Measurements from ENCODE around the gene GDF2. TPM values are rescaled to one million over a fixed set of nuclear protein-coding genes. Genes with fewer than 3 reads are reported as not detected.

The GDF2 gene
- not detected for total RNA-seq

DNA sequence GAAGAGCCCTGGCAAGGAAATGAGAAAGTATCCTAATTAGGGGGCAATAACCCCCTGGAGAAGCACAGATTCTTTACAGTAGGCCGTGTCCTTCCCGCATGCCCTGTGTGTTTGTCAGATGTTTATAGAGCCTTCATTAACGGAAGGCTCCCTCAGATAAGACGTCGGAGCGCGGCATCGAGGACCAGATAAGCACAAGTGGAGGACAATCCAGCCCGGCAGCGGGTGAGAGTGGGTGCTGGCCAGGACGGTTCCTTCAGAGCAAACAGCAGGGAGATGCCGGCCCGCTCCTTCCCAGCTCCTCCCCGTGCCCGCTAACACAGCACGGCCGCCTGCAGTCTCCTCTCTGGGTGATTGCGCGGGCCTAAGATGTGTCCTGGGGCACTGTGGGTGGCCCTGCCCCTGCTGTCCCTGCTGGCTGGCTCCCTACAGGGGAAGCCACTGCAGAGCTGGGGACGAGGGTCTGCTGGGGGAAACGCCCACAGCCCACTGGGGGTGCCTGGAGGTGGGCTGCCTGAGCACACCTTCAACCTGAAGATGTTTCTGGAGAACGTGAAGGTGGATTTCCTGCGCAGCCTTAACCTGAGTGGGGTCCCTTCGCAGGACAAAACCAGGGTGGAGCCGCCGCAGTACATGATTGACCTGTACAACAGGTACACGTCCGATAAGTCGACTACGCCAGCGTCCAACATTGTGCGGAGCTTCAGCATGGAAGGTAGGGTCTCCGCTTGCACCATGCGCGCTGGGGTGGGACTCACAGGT is at the start of gene GDF2:
Gene GDF2, plus strand, starts transcription at position 155 of the 762 bp plus-strand sequence. Its CDS starts 215 bp downstream, at position 370.
- TF ChIP-seq POLR2A (IDR thresholded peaks at IDR 0.05) (no peak), EP300 (IDR thresholded peaks at IDR 0.05) (no peak)
- TF ChIP-seq, protein P1, sequence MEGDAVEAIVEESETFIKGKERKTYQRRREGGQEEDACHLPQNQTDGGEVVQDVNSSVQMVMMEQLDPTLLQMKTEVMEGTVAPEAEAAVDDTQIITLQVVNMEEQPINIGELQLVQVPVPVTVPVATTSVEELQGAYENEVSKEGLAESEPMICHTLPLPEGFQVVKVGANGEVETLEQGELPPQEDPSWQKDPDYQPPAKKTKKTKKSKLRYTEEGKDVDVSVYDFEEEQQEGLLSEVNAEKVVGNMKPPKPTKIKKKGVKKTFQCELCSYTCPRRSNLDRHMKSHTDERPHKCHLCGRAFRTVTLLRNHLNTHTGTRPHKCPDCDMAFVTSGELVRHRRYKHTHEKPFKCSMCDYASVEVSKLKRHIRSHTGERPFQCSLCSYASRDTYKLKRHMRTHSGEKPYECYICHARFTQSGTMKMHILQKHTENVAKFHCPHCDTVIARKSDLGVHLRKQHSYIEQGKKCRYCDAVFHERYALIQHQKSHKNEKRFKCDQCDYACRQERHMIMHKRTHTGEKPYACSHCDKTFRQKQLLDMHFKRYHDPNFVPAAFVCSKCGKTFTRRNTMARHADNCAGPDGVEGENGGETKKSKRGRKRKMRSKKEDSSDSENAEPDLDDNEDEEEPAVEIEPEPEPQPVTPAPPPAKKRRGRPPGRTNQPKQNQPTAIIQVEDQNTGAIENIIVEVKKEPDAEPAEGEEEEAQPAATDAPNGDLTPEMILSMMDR (IDR thresholded peaks at IDR 0.05) = no peak
- no peaks in the 10 kb centered on the region for H3K9me3 ChIP-seq
- H3K27me3 ChIP-seq = no peaks in the 10 kb centered on the region
- 86 to 87% methylated on average over 22 to 35 of the region's 35 CpGs for WGBS, 2 donors
- no peak for DNase-seq (ENCODE audit: low spot score in 2 of 2)
- H3K27ac ChIP-seq = no peak within 1 kb of the TSS
- no peaks in the 10 kb centered on the region for H3K4me1 ChIP-seq
- no peak within 1 kb of the TSS for H3K4me3 ChIP-seq
- H3K36me3 ChIP-seq = no peaks in the 10 kb centered on the region

DNA sequence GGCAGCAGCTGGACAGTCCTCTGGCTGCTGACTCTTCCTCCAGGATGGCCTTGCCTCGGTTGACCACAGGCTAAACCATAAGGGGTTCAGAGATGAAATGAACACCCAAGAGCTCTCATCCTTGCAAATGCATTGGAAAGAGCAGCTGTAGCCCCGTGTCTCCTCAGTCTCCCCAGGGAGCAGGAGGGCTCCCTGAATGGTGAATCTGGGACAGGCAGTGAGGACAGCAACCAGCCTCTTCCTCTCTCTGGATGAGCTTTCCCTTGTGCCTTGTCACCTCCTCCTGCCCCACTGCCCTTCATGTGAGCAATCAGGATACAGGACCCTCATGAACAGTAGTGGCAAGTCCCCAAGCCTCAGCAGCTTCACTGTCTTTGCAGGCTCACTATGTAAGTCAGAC is 46.2 kb upstream of the GDF2 start:
- no peak overlapping the region for H3K4me3 ChIP-seq
- DNase-seq (ENCODE audit: low spot score in 2 of 2) = no peak
- WGBS, 2 donors = 74 to 95% methylated on average over 2 of the region's 2 CpGs
- H3K4me1 ChIP-seq = no peaks in the 10 kb centered on the region
- H3K9me3 ChIP-seq = peaks cover 0 to 17% (median 0%) of the 10 kb centered on the region in 4 donors
- H3K27ac ChIP-seq = no peak overlapping the region
- TF ChIP-seq, protein P1 (IDR thresholded peaks at IDR 0.05) = no peak
- no peak for TF ChIP-seq EP300 (IDR thresholded peaks at IDR 0.05)
- no peak for TF ChIP-seq POLR2A (IDR thresholded peaks at IDR 0.05)
- no peaks in the 10 kb centered on the region for H3K27me3 ChIP-seq
- no peaks in the 10 kb centered on the region for H3K36me3 ChIP-seq

DNA sequence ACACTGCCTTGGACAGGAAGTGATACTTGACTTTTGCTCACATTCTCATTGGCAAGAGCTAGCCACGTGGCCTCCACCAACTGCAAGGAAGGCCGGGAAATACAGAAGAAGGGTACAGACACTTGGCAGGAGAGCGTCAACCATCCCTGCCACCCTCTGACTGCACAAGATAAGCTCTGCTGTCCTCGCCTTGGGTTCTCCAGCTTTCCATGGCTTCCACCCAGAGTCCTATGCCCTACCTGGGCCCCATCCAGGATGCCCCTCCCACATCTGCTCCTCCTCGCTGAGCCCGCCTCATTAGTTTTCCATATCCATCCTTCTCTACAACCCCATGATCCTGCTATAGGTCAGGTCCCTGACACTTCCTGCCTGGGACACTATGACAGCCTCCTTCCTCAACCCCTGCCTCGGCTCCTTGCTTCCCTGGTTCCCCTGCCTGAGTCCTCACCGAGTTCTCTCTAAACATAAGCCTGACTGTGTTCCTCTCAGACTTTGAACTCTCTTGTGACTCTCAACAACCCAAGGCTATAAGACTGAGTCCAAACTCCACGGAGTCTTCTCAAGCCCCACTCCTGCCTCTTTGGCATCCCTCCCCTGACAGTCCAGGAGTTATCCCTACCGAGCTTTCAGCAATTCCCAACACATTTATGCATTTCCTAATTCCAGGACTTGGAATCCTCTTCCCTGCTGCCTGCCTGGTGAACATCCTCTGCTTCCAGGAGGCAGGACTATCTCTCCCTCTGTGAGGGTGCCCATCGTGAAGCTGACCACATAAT is 45.5 kb upstream of the GDF2 start:
- TF ChIP-seq POLR2A (IDR thresholded peaks at IDR 0.05) = no peak
- TF ChIP-seq, protein P1 (IDR thresholded peaks at IDR 0.05) = no peak
- no peak for TF ChIP-seq EP300 (IDR thresholded peaks at IDR 0.05)
- H3K36me3 ChIP-seq = no peaks in the 10 kb centered on the region
- H3K27me3 ChIP-seq = no peaks in the 10 kb centered on the region
- H3K4me3 ChIP-seq = no peak overlapping the region
- DNase-seq (ENCODE audit: low spot score in 2 of 2) = no peak
- peaks cover 0 to 17% (median 0%) of the 10 kb centered on the region in 4 donors for H3K9me3 ChIP-seq
- H3K4me1 ChIP-seq = no peaks in the 10 kb centered on the region
- WGBS, 2 donors = 85 to 87% methylated on average over 11 of the region's 11 CpGs
- no peak overlapping the region for H3K27ac ChIP-seq

DNA sequence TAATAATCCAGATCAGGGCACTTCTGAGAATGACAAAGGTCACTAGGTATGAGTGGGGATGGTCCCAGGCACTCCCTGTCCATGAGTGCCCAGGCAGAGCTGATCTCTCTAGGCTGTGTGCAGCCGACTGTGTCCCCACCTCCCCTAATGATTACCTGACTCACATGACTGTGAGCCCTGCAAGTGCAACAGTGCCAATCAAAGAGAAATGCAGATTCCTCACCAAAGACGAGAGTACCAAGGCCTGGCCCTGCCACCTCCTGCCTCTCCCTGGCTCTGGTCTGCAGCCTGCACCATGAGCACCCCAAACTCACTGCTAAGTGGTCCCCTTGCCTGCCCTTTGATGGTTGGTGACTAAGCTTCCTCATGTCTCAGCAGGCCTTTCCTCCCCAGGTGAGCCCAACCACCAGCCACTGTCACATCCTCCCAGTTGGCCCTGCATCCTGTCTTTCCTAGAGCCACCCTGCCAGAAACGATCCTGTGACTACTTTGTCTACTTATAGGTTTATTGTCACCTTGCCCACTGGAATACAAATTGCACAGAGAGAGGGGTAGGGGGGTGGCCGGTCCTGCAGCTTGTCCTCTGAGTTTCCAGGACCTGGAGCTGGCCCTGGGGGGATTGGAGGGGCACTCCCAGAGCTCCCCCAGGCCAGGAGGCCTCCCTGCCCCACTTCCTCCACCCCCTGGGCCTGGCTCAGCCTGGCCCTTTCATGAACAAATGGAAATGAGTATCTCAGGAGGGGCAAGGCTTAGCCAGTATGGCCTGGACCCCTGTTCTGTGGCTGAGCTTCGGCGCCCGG is 44.7 kb upstream of the GDF2 start:
- TF ChIP-seq POLR2A (IDR thresholded peaks at IDR 0.05) (no peak), EP300 (IDR thresholded peaks at IDR 0.05) (no peak)
- TF ChIP-seq, protein P1 (IDR thresholded peaks at IDR 0.05) = no peak
- H3K4me1 ChIP-seq = no peaks in the 10 kb centered on the region
- no peak overlapping the region for H3K27ac ChIP-seq
- H3K9me3 ChIP-seq = peaks cover 0 to 13% (median 0%) of the 10 kb centered on the region in 4 donors
- H3K36me3 ChIP-seq = no peaks in the 10 kb centered on the region
- no peaks in the 10 kb centered on the region for H3K27me3 ChIP-seq
- DNase-seq (ENCODE audit: low spot score in 2 of 2) = no peak
- no peak overlapping the region for H3K4me3 ChIP-seq
- WGBS, 2 donors = 56 to 60% methylated on average over 4 of the region's 7 CpGs

Data from tibial nerve (tissue), 4 donors.